ENCODE results near the gene KRTAP10-8.
"Not testable (repeated sequence)": the region's sequence is repeated elsewhere in the genome, so short reads cannot be mapped to it uniquely, and the experiment has no call there.

KRTAP10-8 gene

DNA sequence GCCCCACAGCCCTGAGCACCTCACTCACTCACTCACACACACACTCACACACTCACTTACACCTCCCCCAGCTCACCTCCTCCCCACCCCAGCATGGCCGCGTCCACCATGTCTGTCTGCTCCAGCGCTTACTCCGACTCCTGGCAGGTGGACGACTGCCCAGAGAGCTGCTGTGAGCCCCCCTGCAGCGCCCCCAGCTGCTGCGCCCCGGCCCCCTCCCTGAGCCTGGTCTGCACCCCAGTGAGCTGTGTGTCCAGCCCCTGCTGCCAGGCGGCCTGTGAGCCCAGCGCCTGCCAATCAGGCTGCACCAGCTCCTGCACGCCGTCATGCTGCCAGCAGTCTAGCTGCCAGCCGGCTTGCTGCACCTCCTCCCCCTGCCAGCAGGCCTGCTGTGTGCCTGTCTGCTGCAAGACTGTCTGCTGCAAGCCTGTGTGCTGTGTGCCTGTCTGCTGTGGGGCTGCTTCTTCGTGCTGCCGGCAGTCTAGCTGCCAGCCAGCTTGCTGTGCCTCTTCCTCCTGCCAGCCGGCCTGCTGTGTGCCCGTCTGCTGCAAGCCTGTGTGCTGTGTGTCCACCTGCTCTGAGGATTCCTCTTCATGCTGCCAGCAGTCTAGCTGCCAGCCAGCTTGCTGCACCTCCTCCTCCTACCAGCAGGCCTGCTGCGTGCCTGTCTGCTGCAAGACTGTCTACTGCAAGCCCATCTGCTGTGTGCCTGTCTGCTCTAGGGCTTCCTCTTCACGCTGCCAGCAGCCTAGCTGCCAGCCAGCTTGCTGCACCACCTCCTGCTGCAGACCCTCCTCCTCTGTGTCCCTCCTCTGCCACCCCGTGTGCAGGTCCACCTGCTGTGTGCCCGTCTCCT, 34.7 kb downstream of the KRTAP10-8 start, which contains the start of gene KRTAP10-11:
KRTAP10-11 (plus strand) TSS at position 49 of the 856 bp plus-strand sequence; CDS start at position 94, 45 bp downstream.
- not testable (repeated sequence) for DNase-seq (ENCODE audit: low spot score)

DNA sequence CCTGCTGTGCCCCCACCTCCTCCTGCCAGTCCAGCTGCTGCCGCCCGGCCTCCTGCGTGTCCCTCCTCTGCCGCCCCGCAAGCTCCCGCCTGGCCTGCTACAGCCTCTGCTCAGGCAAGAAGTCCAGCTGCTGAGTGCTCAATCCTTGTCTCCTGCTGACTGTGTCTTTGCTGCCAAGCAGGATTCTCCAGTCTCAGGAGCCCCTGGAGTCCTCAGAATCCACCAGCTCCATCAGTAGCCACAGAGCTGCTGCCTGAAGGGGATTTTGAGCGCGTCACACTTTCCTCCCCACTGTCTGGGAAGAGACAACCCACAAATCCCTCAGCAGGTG, 35.3 kb downstream of the KRTAP10-8 start:
- DNase-seq (ENCODE audit: low spot score): no peak

DNA sequence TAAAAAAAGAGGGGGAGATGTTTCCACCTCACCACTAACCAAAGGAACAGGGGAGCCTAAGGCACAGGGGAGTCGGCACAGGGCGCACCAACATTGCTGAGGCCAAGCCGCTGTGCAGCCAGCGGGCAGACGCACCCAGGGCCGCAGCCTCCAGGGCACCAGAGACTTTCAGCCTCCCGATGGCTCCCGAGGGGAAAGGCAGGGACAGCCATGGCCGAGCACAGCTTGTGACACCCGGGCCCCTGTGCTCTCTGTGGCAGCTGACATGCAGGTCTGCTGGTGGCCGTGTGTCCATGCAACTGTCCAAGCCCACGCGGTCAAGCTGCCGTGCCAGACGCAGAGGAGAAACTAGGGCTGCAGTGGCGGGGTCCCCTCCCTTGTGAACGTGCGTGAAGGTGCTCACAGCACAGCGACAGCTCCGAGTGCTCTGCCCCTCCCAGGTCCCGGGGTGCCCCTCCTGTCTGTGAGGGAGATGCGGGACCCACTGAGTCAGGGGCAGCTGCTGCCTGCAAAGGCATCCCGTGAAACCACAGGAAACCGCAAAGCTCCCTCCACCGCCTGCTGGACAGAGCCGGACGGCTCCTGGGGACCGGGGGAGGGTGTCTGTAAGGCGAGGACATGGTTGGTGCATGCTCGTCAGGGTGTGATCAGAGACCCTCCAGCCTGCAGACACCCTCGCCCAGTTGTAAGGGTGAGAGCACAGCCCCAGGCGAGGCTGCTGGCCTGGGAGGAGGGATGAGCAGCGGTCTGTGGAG, 36.9 kb downstream of the KRTAP10-8 start:
- no peak for DNase-seq (ENCODE audit: low spot score)

DNA sequence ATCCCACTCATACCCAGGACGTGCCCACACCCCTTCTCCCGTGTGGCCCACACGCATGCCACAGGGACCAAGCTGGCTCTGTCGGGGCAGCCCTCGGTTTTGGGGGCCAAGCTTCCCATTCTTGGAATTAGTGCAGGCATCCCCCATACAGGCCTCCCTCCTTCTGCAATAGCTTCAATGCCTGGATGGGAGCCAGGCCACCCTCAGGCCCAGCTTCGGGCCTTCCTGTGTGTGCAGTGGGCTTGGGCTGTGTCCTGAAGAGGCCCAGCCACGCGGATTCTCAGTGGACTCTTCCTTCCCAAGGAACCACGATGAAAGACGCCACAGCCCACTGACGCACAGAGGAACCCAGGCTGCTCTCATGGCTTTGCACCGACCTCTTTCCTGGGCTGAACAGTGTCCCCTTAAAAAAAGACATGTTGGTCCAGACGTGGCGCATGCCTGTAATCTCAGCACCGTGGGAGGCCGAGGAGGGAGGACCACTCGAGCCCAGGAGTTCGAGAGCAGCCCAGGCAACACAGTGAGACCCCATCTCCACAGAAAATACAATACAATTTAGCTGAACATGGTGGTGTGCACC, 37.7 kb downstream of the KRTAP10-8 start:
- DNase-seq (ENCODE audit: low spot score): no peak

DNA sequence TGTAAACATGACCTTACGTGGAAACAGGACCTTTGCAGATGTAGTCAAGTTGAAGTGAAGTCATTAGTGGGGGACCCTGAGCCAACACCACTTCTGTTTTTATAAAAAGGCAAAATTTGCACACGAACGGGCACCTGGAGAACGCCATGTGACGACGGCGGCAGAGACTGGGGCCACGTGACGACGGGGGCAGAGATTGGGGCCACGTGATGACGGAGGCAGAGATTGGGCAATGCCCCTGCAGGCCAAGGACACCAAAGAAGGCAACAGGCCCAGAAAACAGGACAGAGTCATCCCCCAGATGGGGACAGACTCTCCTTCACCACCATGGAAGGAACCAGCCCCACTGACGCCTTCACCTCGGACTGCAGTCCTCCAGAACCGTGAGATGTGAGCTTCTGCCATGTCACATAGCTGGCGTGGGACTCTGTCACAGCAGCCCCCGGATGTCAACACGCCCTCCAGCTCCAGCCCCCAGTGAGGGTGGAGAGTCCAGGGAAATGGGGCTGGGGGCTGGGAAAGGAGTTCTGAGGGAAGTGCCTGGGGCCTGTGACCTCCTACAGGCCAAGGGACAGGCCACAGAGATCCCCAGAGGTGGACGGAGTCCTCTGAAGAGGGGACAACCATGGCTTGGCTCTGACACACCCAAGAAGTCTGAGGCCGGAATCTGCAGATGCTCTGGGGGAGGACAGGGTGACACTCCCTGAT, 38.5 kb downstream of the KRTAP10-8 start:
- no peak for DNase-seq (ENCODE audit: low spot score)

DNA sequence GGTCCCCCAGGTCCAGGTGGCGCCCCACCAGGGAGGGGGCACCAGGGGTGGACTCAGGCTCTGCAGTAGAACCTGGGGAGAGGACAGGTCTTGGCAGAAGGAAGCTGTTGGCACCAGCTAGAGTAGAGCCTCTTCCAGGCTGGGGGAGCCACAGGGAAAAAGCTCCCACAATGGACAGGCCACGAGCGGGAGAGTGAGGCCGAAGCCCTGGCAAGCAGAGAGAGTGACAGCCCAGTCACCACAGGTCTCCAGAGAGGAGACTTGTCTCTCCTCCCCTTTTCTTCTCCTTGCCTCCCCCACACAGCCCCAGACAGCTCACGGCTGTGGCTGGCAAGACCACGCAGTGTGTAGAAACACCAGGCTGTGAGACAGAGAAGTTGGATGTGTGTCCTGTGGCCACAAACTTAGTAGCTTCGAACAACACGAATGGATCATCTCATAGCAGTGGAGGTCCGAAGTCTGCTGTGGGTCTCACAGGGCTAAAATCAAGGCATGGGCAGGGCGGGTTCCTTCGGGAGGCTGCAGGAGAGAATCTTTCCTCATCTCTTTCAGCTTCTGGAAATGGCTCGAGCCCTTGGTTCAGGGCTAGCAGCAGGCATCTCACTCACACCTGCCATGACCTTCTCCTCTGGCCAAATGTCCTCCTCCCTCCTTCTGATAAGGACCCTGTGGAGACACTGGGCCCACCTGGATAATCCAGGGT, 39.2 kb downstream of the KRTAP10-8 start:
- no peak for DNase-seq (ENCODE audit: low spot score)

DNA sequence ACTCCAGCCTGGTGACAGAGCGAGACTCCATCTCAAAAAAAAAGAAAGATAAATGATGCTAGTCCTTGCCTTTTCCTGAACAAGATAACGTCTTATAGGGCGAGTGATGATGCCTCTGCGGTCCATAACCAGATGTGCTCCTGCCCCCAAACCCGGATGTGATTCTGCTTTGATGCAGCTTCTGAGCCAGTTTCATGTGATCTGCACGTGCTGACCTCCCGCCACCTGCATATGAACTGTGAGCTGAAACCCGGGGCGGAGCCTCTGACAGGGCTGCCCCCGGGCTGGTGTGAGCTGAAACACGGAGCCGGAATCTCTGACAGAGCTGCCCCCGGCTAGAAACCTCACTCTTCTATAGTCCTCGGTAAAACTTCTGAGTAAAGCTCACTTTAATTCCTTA, 41.2 kb downstream of the KRTAP10-8 start:
- peak; percentile 43 for DNase-seq (ENCODE audit: low spot score)

DNA sequence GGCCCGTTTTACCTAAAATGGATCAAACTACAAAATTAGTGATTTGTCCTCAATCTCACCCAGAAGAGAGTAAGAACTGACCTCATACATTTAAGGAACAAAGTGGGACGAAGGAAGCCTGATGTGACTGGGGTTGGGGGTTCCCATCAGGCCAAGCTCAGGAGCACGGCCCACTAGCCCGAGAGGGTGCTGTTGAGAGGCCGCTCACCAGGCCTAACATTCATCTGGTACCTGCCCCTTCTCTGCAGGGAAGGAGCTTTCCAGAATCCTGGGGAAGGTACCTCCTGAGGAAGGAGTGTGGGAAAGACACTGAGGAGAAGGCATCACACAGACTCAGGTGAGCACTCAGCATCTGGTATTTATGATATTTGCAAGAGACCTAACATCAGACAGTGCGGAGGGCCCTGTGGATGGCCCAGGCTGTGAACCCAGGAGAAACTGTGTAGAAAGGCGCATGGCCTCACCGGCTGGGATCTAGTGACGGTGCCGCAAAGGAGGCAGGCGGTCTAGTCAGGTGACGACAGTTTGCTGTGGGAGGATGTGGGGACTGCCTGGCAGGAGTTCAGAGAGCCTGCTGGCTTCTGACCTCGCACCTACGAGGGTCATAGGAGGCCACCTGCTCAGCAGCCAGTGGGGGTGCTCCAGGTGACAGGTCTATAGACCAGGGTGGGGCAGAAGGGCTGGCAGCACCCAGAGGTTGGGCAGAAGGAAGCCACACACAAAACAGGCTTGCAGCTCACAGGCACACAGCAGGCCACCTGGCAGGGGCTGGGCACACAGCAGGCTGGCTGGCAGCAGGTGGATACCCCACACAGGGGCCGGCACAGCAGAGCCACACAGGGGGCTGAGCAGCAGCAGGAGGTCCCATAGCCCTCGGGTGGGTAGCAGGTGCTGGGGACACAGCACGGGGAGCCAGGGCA, 42.0 kb downstream of the KRTAP10-8 start:
- no peak for DNase-seq (ENCODE audit: low spot score)

DNA sequence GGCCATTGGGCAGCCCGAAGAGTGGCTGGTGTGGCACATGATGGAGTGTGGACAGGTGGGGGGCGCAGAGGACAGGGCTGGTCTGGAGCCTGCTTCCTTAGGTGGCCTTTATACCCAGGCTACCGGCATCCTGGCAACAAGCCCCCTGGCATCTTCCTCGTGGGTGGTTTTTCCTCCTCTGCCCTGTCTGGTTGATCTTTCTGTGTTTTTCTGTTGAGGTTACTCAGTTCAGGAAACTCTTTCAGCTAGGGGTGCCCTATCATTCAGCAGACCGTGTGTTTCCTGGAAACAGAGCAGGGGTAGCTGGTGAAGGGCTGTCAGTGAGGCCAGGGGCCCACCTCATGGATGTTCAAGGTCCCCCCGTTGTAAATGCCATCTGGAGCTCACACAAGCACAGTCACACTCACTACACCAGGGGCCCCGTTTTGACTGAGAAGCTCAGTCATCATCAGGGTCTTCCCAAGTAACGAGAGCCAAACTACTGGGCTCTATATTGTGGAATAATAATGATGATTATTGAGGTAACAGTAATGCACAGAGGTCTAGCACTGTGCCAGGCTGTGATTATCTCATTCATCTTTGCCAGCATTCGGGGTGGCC, 42.8 kb downstream of the KRTAP10-8 start, which contains the start of gene KRTAP12-4:
KRTAP12-4 (minus strand) TSS at position 84 of the 600 bp plus-strand sequence; CDS start at position 39, 45 bp downstream.
- DNase-seq (ENCODE audit: low spot score): no peak

DNA sequence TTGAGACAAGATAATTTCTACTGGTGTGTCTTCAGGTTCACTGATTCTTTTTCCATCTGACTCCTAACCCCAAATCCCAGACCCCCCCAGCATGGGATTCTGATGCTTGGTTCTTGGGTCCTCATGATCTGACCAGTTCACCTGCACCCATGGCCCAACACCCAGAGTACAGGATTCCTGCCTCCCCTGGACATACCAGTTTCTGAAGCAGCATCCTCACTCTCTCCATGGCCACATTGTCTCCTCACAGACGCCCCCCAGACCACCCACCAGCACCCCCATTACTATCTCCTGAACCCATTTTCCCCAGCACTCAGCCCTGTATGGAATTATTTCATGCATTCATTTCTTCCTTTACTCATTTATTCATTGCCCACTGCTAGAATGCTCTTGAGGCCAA, 45.0 kb downstream of the KRTAP10-8 start:
- DNase-seq (ENCODE audit: low spot score): no peak

DNA sequence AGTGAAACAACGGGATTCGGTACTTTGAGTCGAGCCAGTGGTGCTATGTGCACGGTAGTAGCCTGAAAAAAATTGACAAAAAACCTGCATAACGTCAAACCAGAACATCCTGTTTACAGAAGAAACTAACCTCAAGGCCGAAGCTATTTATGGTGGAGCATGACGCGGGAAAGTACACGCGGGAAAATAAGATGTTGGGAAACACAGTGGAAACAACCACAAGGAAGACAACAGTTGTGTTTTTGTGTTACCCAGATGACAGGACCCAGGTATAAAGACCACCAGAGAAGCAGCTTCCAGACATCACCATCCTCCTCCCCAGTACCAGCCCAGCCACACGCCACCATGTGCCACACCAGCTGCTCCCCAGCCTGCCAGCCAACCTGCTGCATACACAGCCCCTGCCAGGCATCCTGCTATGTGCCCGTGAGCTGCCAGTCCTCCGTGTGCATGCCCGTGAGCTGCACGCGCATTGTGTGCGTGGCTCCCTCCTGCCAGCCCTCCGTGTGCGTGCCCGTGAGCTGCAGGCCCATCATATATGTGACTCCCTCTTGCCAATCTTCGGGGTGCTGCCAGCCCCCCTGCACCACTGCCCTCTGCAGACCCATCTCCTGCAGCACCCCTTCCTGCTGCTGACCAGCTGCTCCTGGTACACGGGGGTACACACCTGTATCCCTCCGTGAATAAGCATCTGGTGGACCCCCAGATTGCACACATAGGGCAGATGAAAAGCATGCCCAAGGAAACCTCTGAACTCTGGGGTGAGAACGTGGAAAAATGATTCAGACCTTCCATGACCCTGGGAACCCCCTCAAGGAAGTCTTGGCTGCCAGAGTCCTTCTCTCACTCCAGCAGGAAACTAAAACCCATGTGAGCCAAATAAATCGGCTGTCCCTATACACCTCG, 46.0 kb downstream of the KRTAP10-8 start, which contains the start of gene KRTAP12-3:
KRTAP12-3 (plus strand) TSS at position 298 of the 906 bp plus-strand sequence; CDS start at position 346, 48 bp downstream.
- no peak for DNase-seq (ENCODE audit: low spot score)

DNA sequence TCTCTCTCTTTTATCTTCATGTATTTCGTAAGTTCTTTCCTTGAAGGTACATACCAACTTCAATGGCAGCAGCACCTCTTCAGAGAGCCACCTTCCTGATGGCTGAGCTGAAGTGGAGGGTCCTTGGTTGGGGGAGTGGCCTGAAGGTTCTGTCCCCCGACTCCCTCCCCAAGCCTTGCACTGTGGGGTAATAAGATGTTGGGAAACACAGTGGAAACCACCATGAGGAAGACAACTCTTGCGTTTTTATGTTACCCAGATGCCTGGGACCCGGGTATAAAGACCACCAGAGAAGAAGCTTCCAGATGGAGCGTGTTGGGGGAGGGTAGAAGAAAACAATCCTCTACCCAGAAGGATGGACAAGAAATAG, 46.6 kb downstream of the KRTAP10-8 start:
- no peak for DNase-seq (ENCODE audit: low spot score)

DNA sequence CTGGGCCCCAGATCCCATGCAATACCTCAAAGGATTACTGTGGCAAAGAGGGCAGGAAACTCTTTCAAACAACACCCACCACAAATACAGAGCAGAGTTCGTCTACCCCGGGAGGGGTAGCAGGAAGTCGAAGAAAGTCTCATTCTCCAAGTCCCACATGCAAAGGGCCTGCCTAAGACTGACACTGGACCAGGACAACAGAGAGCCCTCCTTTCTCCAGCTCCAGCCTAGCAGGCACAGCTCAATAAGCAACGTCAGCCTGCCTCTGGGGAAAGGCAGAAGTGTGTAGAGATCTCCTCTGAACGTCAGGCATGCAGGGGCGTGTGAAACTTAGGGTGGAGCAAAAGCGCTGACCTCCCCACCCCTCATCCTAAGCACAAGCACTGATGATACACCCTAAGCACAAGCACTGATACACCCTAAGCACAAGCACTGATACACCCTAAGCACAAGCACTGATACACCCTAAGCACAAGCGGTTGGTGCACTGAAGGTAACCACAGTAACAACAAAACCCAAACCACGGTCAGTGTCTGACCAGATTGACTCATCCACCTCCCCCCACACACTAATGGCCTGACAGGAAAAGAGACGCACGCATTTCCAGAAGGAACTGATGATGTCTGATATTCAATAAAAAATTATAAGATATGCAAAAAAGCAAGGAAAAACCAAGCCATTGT, 47.2 kb downstream of the KRTAP10-8 start:
- no peak for DNase-seq (ENCODE audit: low spot score)

DNA sequence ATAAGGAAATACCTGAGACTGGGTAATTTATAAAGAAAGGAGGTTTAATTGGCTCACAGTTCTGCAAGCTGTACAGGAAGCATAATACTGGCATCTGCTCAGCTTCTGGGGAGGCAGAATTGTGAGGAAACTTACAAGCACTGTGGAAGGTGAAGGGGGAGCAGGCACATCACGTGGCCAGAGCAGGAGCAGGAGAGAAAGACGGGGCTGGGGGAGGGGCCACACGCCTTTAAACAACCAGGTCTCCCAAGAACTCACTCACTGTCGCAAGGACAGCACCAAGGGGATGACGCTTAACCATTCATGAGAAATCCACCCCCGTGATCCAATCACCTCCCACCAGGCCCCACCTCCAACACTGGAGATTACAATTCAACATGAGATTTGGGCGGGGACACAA, 49.7 kb downstream of the KRTAP10-8 start:
- not testable (repeated sequence) for DNase-seq (ENCODE audit: low spot score)
